Natural killer cell (primary cell): ENCODE results near the gene AKAP13. TPM values are rescaled to one million over a fixed set of nuclear protein-coding genes. Genes with fewer than 3 reads are reported as not detected.

Source experiments
- ATAC-seq, 3 donors: fragments of 150-1000 bp in 2 of 3; fragments of 200-7000 bp in 1 of 3; cut with Tn5 transposase; 1 replicate in 1 of 3; 2 replicates in 2 of 3; pipeline ENCODE4 v1.10.0; 2021; ENCODE audit warnings: mild to moderate bottlenecking in 2 of 3, moderate library complexity in 2 of 3
- DNase-seq, 2 donors: peaks; one replicate each; pipeline versions ENCODE4 v3.0.0 to v3.0.0-alpha.2; 2013 to 2021; ENCODE audit warnings: mixed read lengths in 1 of 2
- H3K27ac ChIP-seq: one replicate; pipeline ENCODE4 v1.5.1; 2013; ENCODE audit warnings: mild to moderate bottlenecking, low read length
- H3K27me3 ChIP-seq: one replicate; pipeline ENCODE4 v1.6.1; 2013; ENCODE audit warnings: low read length; ENCODE audit not compliant: control insufficient read depth, insufficient read depth
- H3K36me3 ChIP-seq: one replicate; pipeline ENCODE4 v1.6.1; 2013; ENCODE audit warnings: low read length; ENCODE audit not compliant: control insufficient read depth, insufficient read depth
- H3K4me1 ChIP-seq: one replicate; pipeline ENCODE4 v1.6.1; 2013; ENCODE audit warnings: low read length; ENCODE audit not compliant: control insufficient read depth, insufficient read depth
- H3K4me3 ChIP-seq: one replicate; pipeline ENCODE4 v1.5.1; 2013; ENCODE audit warnings: low read length
- H3K9me3 ChIP-seq: one replicate; pipeline ENCODE4 v1.6.1; 2013; ENCODE audit warnings: low read length; ENCODE audit not compliant: control insufficient read depth, insufficient read depth
- H3K27ac Mint-ChIP-seq, 2 donors: one replicate each; pipeline ENCODE4 v1.8.0; 2022; ENCODE audit warnings: mild to moderate bottlenecking in 2 of 2, mixed read lengths in 2 of 2, moderate library complexity in 1 of 2
- H3K27me3 Mint-ChIP-seq, 2 donors: one replicate each; pipeline ENCODE4 v1.8.0; 2022; ENCODE audit warnings: low read depth in 2 of 2, mixed read lengths in 2 of 2
- H3K36me3 Mint-ChIP-seq: one replicate; pipeline ENCODE4 v1.8.0; 2022; ENCODE audit warnings: mixed read lengths
- H3K4me1 Mint-ChIP-seq, 2 donors: one replicate each; pipeline ENCODE4 v1.8.0; 2022; ENCODE audit warnings: mixed read lengths in 2 of 2
- H3K4me3 Mint-ChIP-seq: one replicate; pipeline ENCODE4 v1.8.0; 2022; ENCODE audit warnings: mild to moderate bottlenecking, moderate library complexity, mixed read lengths
- H3K9me3 Mint-ChIP-seq, 2 donors: one replicate each; pipeline ENCODE4 v1.8.0; 2022; ENCODE audit warnings: mixed read lengths in 2 of 2
- CTCF ChIP-seq: fragments of 200-600 bp; IDR thresholded peaks from one replicate; pipeline ENCODE4 v1.8.0; 2022; ENCODE audit warnings: antibody characterized with exemption
- WGBS: methylation state at CpG from one replicate; pipeline ENCODE4 v1.1.7; 2013; ENCODE audit warnings: missing lambda C conversion rate; ENCODE audit not compliant: insufficient coverage; 5-methylcytosine and 5-hydroxymethylcytosine counted together
- intact Hi-C: fragments of 100-400 bp; cut with micrococcal nuclease; formaldehyde crosslinking; loops from one replicate; pipeline ENCODE4 v1.14.2; 2022
- total RNA-seq, 4 donors: library from RNA; stranded (reverse); fragments of 120-200 nt in 1 of 4; gene quantifications; one replicate each; pipeline versions ENCODE4 v1.2.3 to v1.2.4, GENCODE V29; 2013 to 2022

AKAP13 gene
- total RNA-seq, 3 donors from 2014 or later (not counting 1 experiment from before 2014, with no cell fraction given) = 573 to 661 (median 647) TPM

GRCh38 chr15:85788771-85789495 lies 408.5 kb downstream of the AKAP13 start:
- Mint-ChIP-seq H3K36me3 (no peaks in the 10 kb centered on the region), H3K9me3 (no peaks in the 10 kb centered on the region), H3K27ac (no peak overlapping the region), H3K4me1 (peaks cover 28 to 52% of the 10 kb centered on the region in 2 donors), H3K27me3 (no peaks in the 10 kb centered on the region), H3K4me3 (no peak overlapping the region)
- TF ChIP-seq CTCF = no peak
- intact Hi-C loops = no loop called here
- H3K4me3 ChIP-seq = no peak overlapping the region
- H3K4me1 ChIP-seq = peaks cover 50% of the 10 kb centered on the region
- 97% methylated on average over 11 of the region's 12 CpGs for WGBS
- H3K27me3 ChIP-seq = no peaks in the 10 kb centered on the region
- H3K9me3 ChIP-seq = no peaks in the 10 kb centered on the region
- ATAC-seq (no peak), DNase-seq (no peak)
- H3K27ac ChIP-seq = no peak overlapping the region
- no peaks in the 10 kb centered on the region for H3K36me3 ChIP-seq

GRCh38 chr15:85789496-85789875 lies 409.1 kb downstream of the AKAP13 start:
- Histone ChIP-seq H3K36me3 (no peaks in the 10 kb centered on the region), H3K4me1 (peaks cover 47% of the 10 kb centered on the region), H3K27ac (no peak overlapping the region), H3K27me3 (no peaks in the 10 kb centered on the region), H3K4me3 (no peak overlapping the region), H3K9me3 (no peaks in the 10 kb centered on the region)
- Mint-ChIP-seq H3K27me3 (no peaks in the 10 kb centered on the region), H3K36me3 (no peaks in the 10 kb centered on the region), H3K4me1 (peaks cover 28 to 52% of the 10 kb centered on the region in 2 donors), H3K4me3 (no peak overlapping the region), H3K27ac (no peak overlapping the region), H3K9me3 (no peaks in the 10 kb centered on the region)
- WGBS = 90% methylated on average over 7 of the region's 7 CpGs
- ATAC-seq (no peak), DNase-seq (no peak)
- intact Hi-C loops = no loop called here
- TF ChIP-seq CTCF = no peak

- H3K4me3 ChIP-seq = no peak overlapping the region
- no peak for TF ChIP-seq CTCF
- no peaks in the 10 kb centered on the region for H3K36me3 ChIP-seq
- no peak overlapping the region for H3K27ac ChIP-seq
- ATAC-seq (no peak), DNase-seq (no peak)
- H3K27me3 ChIP-seq = no peaks in the 10 kb centered on the region
- peaks cover 31% of the 10 kb centered on the region for H3K4me1 ChIP-seq
- peaks cover 0 to 5% of the 10 kb centered on the region in 2 donors for H3K27me3 Mint-ChIP-seq
- intact Hi-C loops = loop anchor here (10.0 kb wide), 1 partner anchor 57 kb away; no protein-coding TSS in a partner anchor
- no peak overlapping the region for H3K27ac Mint-ChIP-seq
- no peaks in the 10 kb centered on the region for H3K9me3 ChIP-seq
- no peaks in the 10 kb centered on the region for H3K9me3 Mint-ChIP-seq
- peaks cover 31 to 43% of the 10 kb centered on the region in 2 donors for H3K4me1 Mint-ChIP-seq
- 97% methylated on average over 4 of the region's 4 CpGs for WGBS
- no peak overlapping the region for H3K4me3 Mint-ChIP-seq
- H3K36me3 Mint-ChIP-seq = no peaks in the 10 kb centered on the region
Observed at GRCh38 chr15:85792102-85792731, 411.8 kb downstream of the AKAP13 start.
